ENCODE data around the gene CDKAL1. TPM values are rescaled to one million over a fixed set of nuclear protein-coding genes. Genes with fewer than 3 reads are reported as not detected.

CDKAL1 gene
- total and polyA plus RNA-seq, 4 donors = 2.0 to 12.9 (median 6.7) TPM

DNA sequence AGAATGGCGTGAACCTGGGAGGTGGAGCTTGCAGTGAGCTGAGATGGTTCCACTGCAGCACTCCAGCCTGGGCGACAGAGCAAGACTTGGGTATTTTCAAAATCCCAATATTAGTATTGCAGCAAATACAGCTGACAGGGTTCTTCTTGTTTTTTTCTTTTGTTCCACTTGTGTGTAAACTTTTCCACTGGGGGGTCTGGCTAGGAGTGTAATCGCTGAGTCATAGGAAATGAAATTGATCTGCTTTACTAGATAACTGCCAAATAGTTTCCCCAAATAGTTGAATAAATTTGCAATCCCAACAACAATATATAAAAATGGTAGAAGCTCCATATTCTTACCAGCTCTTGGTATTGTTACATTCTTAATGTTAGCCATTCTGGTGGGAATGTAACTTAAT is 533.3 kb downstream of the CDKAL1 start:
- Histone ChIP-seq H3K27me3 (ENCODE audit: control insufficient read depth in 4 of 4, insufficient read depth in 4 of 4, low read length in 3 of 4) (no peaks in the 10 kb centered on the region), H3K4me1 (ENCODE audit: control insufficient read depth in 4 of 4, insufficient read depth in 4 of 4, low read length in 3 of 4) (no peaks in the 10 kb centered on the region), H3K27ac (ENCODE audit: low read depth in 1 of 2, low read length in 2 of 2) (no peak overlapping the region), H3K9ac (ENCODE audit: low read depth in 1 of 2, low read length in 2 of 2) (no peak overlapping the region), H3K36me3 (ENCODE audit: control insufficient read depth in 4 of 4, insufficient read depth in 3 of 4, low read depth in 1 of 4, low read length in 3 of 4) (no peaks in the 10 kb centered on the region), H3K4me3 (ENCODE audit: low read depth in 1 of 3, low read length in 3 of 3) (no peak overlapping the region), H3K9me3 (ENCODE audit: control insufficient read depth in 4 of 4, low read length in 3 of 4) (no peaks in the 10 kb centered on the region)
- TF ChIP-seq GABPA (IDR thresholded peaks at IDR 0.05 in 1 of 2, conservative IDR thresholded peaks at IDR 0.05 in 1 of 2) (no peak), NR2F2 (IDR thresholded peaks at IDR 0.05) (no peak), MAX (IDR thresholded peaks at IDR 0.05) (no peak), ATF3 (IDR thresholded peaks at IDR 0.05) (no peak), HNF4G (IDR thresholded peaks at IDR 0.05) (no peak), RXRA (IDR thresholded peaks at IDR 0.05) (no peak)
- TF ChIP-seq, protein P1, sequence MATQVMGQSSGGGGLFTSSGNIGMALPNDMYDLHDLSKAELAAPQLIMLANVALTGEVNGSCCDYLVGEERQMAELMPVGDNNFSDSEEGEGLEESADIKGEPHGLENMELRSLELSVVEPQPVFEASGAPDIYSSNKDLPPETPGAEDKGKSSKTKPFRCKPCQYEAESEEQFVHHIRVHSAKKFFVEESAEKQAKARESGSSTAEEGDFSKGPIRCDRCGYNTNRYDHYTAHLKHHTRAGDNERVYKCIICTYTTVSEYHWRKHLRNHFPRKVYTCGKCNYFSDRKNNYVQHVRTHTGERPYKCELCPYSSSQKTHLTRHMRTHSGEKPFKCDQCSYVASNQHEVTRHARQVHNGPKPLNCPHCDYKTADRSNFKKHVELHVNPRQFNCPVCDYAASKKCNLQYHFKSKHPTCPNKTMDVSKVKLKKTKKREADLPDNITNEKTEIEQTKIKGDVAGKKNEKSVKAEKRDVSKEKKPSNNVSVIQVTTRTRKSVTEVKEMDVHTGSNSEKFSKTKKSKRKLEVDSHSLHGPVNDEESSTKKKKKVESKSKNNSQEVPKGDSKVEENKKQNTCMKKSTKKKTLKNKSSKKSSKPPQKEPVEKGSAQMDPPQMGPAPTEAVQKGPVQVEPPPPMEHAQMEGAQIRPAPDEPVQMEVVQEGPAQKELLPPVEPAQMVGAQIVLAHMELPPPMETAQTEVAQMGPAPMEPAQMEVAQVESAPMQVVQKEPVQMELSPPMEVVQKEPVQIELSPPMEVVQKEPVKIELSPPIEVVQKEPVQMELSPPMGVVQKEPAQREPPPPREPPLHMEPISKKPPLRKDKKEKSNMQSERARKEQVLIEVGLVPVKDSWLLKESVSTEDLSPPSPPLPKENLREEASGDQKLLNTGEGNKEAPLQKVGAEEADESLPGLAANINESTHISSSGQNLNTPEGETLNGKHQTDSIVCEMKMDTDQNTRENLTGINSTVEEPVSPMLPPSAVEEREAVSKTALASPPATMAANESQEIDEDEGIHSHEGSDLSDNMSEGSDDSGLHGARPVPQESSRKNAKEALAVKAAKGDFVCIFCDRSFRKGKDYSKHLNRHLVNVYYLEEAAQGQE (IDR thresholded peaks at IDR 0.05) = no peak
- DNase-seq (ENCODE audit: low spot score) = no peak
- 88% methylated on average over 3 of the region's 3 CpGs for WGBS

- Histone ChIP-seq H3K27ac (ENCODE audit: low read depth in 1 of 2, low read length in 2 of 2) (no peak overlapping the region), H3K4me1 (ENCODE audit: control insufficient read depth in 4 of 4, insufficient read depth in 4 of 4, low read length in 3 of 4) (no peaks in the 10 kb centered on the region), H3K27me3 (ENCODE audit: control insufficient read depth in 4 of 4, insufficient read depth in 4 of 4, low read length in 3 of 4) (no peaks in the 10 kb centered on the region), H3K9ac (ENCODE audit: low read depth in 1 of 2, low read length in 2 of 2) (no peak overlapping the region), H3K36me3 (ENCODE audit: control insufficient read depth in 4 of 4, insufficient read depth in 3 of 4, low read depth in 1 of 4, low read length in 3 of 4) (no peaks in the 10 kb centered on the region), H3K9me3 (ENCODE audit: control insufficient read depth in 4 of 4, low read length in 3 of 4) (no peaks in the 10 kb centered on the region), H3K4me3 (ENCODE audit: low read depth in 1 of 3, low read length in 3 of 3) (no peak overlapping the region)
- no peak for DNase-seq (ENCODE audit: low spot score)
- TF ChIP-seq JUND (IDR thresholded peaks at IDR 0.05) = no peak
- no peak for TF ChIP-seq FOXA2 (IDR thresholded peaks at IDR 0.05)
- TF ChIP-seq SP1 (IDR thresholded peaks at IDR 0.05) = no peak
- no peak for TF ChIP-seq MAX (IDR thresholded peaks at IDR 0.05)
- TF ChIP-seq CTCF (IDR thresholded peaks at IDR 0.05; ENCODE audit: low read depth, low read length, missing input control) = no peak
- TF ChIP-seq RAD21 (IDR thresholded peaks at IDR 0.05) = no peak
- TF ChIP-seq HNF4A (conservative IDR thresholded peaks at IDR 0.05) = no peak
- TF ChIP-seq FOXA1 (IDR thresholded peaks at IDR 0.05) = no peak
- TF ChIP-seq GABPA (IDR thresholded peaks at IDR 0.05 in 1 of 2, conservative IDR thresholded peaks at IDR 0.05 in 1 of 2) = no peak
- no peak for TF ChIP-seq TAF1 (conservative IDR thresholded peaks at IDR 0.05)
- TF ChIP-seq HNF4G (IDR thresholded peaks at IDR 0.05) = no peak
- TF ChIP-seq EGR1 (IDR thresholded peaks at IDR 0.05; ENCODE audit: low read depth in 2 of 2) = no peak
- no peak for TF ChIP-seq RXRA (IDR thresholded peaks at IDR 0.05)
- TF ChIP-seq ATF3 (IDR thresholded peaks at IDR 0.05) = no peak
- TF ChIP-seq, protein P1 (IDR thresholded peaks at IDR 0.05) = no peak
- no peak for TF ChIP-seq YY1 (IDR thresholded peaks at IDR 0.05)
- TF ChIP-seq, protein P2, sequence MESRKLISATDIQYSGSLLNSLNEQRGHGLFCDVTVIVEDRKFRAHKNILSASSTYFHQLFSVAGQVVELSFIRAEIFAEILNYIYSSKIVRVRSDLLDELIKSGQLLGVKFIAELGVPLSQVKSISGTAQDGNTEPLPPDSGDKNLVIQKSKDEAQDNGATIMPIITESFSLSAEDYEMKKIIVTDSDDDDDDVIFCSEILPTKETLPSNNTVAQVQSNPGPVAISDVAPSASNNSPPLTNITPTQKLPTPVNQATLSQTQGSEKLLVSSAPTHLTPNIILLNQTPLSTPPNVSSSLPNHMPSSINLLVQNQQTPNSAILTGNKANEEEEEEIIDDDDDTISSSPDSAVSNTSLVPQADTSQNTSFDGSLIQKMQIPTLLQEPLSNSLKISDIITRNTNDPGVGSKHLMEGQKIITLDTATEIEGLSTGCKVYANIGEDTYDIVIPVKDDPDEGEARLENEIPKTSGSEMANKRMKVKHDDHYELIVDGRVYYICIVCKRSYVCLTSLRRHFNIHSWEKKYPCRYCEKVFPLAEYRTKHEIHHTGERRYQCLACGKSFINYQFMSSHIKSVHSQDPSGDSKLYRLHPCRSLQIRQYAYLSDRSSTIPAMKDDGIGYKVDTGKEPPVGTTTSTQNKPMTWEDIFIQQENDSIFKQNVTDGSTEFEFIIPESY (IDR thresholded peaks at IDR 0.05) = no peak
- no peak for TF ChIP-seq NR2F2 (IDR thresholded peaks at IDR 0.05)
- 85% methylated on average over 2 of the region's 2 CpGs for WGBS
Observed at GRCh38 chr6:21070620-21071019, 536.4 kb downstream of the CDKAL1 start.

Data from liver (tissue), 9 donors.